Measurements from ENCODE around the gene ASPG.

The ASPG gene

GRCh38 chr14:104158827-104159798 lies 73.6 kb downstream of the ASPG start:
- TF ChIP-seq TCF4 (CRISPR knock-in tag; IDR thresholded peaks at IDR 0.05; ENCODE audit: borderline replicate concordance) (peak; percentile 62; the same call in 1 of the 2 replicates), TSHZ2 (CRISPR knock-in tag; IDR thresholded peaks at IDR 0.05) (peak; percentile 73; the same call in 1 of the 2 replicates), ZFP3 (CRISPR knock-in tag; IDR thresholded peaks at IDR 0.05) (peak; percentile 42; the same call in 1 of the 2 replicates), OSR1 (CRISPR knock-in tag; IDR thresholded peaks at IDR 0.05) (no peak)
- TF ChIP-seq, protein P1, sequence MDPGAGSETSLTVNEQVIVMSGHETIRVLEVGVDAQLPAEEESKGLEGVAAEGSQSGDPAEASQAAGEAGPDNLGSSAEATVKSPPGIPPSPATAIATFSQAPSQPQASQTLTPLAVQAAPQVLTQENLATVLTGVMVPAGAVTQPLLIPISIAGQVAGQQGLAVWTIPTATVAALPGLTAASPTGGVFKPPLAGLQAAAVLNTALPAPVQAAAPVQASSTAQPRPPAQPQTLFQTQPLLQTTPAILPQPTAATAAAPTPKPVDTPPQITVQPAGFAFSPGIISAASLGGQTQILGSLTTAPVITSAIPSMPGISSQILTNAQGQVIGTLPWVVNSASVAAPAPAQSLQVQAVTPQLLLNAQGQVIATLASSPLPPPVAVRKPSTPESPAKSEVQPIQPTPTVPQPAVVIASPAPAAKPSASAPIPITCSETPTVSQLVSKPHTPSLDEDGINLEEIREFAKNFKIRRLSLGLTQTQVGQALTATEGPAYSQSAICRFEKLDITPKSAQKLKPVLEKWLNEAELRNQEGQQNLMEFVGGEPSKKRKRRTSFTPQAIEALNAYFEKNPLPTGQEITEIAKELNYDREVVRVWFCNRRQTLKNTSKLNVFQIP (CRISPR knock-in tag; IDR thresholded peaks at IDR 0.05; ENCODE audit: borderline replicate concordance, low read depth), result no peak
- ATAC-seq, result peak; percentile 11; the same call in 1 of the 3 replicates

- TF ChIP-seq ZFP3 (CRISPR knock-in tag; IDR thresholded peaks at IDR 0.05) (peak; percentile 98), PPARA (CRISPR knock-in tag; IDR thresholded peaks at IDR 0.05; ENCODE audit: borderline replicate concordance) (no peak)
- ATAC-seq, result no peak
Observed at GRCh38 chr14:104159990-104160389, 74.5 kb downstream of the ASPG start.

- TF ChIP-seq ZFP3 (CRISPR knock-in tag; IDR thresholded peaks at IDR 0.05) (no peak), ZNF565 (CRISPR knock-in tag; conservative IDR thresholded peaks at IDR 0.05; ENCODE audit: low read depth) (no peak), ARNTL (CRISPR knock-in tag; IDR thresholded peaks at IDR 0.05; ENCODE audit: borderline replicate concordance, low read depth) (no peak), RARB (CRISPR knock-in tag; IDR thresholded peaks at IDR 0.05) (no peak), ZFP30 (CRISPR knock-in tag; IDR thresholded peaks at IDR 0.05) (no peak), PPARA (CRISPR knock-in tag; IDR thresholded peaks at IDR 0.05; ENCODE audit: borderline replicate concordance) (no peak), ZNF8 (CRISPR knock-in tag; IDR thresholded peaks at IDR 0.05) (no peak), TOX (CRISPR knock-in tag; IDR thresholded peaks at IDR 0.05; ENCODE audit: borderline replicate concordance) (no peak), ESRRG (CRISPR knock-in tag; IDR thresholded peaks at IDR 0.05) (no peak), TCF4 (CRISPR knock-in tag; IDR thresholded peaks at IDR 0.05; ENCODE audit: borderline replicate concordance) (no peak), GLIS3 (CRISPR knock-in tag; IDR thresholded peaks at IDR 0.05) (no peak), CSDC2 (CRISPR knock-in tag; IDR thresholded peaks at IDR 0.05) (no peak), ZNF70 (CRISPR knock-in tag; IDR thresholded peaks at IDR 0.05) (no peak), ZC3H10 (CRISPR knock-in tag; IDR thresholded peaks at IDR 0.05) (no peak), OSR1 (CRISPR knock-in tag; IDR thresholded peaks at IDR 0.05) (no peak), BACH2 (CRISPR knock-in tag; IDR thresholded peaks at IDR 0.05; ENCODE audit: borderline replicate concordance) (no peak), TSHZ2 (CRISPR knock-in tag; IDR thresholded peaks at IDR 0.05) (no peak)
- TF ChIP-seq, protein P2, sequence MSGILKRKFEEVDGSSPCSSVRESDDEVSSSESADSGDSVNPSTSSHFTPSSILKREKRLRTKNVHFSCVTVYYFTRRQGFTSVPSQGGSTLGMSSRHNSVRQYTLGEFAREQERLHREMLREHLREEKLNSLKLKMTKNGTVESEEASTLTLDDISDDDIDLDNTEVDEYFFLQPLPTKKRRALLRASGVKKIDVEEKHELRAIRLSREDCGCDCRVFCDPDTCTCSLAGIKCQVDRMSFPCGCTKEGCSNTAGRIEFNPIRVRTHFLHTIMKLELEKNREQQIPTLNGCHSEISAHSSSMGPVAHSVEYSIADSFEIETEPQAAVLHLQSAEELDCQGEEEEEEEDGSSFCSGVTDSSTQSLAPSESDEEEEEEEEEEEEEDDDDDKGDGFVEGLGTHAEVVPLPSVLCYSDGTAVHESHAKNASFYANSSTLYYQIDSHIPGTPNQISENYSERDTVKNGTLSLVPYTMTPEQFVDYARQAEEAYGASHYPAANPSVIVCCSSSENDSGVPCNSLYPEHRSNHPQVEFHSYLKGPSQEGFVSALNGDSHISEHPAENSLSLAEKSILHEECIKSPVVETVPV (CRISPR knock-in tag; IDR thresholded peaks at IDR 0.05), result no peak
- TF ChIP-seq, protein P1 (CRISPR knock-in tag; IDR thresholded peaks at IDR 0.05; ENCODE audit: borderline replicate concordance, low read depth), result no peak
- TF ChIP-seq, protein P3, sequence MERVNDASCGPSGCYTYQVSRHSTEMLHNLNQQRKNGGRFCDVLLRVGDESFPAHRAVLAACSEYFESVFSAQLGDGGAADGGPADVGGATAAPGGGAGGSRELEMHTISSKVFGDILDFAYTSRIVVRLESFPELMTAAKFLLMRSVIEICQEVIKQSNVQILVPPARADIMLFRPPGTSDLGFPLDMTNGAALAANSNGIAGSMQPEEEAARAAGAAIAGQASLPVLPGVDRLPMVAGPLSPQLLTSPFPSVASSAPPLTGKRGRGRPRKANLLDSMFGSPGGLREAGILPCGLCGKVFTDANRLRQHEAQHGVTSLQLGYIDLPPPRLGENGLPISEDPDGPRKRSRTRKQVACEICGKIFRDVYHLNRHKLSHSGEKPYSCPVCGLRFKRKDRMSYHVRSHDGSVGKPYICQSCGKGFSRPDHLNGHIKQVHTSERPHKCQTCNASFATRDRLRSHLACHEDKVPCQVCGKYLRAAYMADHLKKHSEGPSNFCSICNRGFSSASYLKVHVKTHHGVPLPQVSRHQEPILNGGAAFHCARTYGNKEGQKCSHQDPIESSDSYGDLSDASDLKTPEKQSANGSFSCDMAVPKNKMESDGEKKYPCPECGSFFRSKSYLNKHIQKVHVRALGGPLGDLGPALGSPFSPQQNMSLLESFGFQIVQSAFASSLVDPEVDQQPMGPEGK (CRISPR knock-in tag; IDR thresholded peaks at IDR 0.05; ENCODE audit: borderline replicate concordance), result no peak
- ATAC-seq, result no peak
Observed at GRCh38 chr14:104161602-104162367, 76.3 kb downstream of the ASPG start.
